HG02642 (cell line): ENCODE results near the gene TPPP.
"Not testable (repeated sequence)": the region's sequence is repeated elsewhere in the genome, so short reads cannot be mapped to it uniquely, and the experiment has no call there.

Experiments
- ATAC-seq: cut with Tn5 transposase; IDR thresholded peaks from one replicate; pipeline ENCODE4 v1.9.1; 2021; ENCODE audit warnings: mild to moderate bottlenecking; ENCODE audit not compliant: unreplicated experiment, poor library complexity

TPPP gene

GRCh38 chr5:693271-694041, at the start of gene TPPP:
TSS of gene TPPP (minus strand) at chr5:693352. CDS start at chr5:678060, 15,292 bp downstream.
- ATAC-seq = peak; percentile 80

GRCh38 chr5:742276-742675, 49.1 kb upstream of the TPPP start:
- not testable (repeated sequence) for ATAC-seq

DNA sequence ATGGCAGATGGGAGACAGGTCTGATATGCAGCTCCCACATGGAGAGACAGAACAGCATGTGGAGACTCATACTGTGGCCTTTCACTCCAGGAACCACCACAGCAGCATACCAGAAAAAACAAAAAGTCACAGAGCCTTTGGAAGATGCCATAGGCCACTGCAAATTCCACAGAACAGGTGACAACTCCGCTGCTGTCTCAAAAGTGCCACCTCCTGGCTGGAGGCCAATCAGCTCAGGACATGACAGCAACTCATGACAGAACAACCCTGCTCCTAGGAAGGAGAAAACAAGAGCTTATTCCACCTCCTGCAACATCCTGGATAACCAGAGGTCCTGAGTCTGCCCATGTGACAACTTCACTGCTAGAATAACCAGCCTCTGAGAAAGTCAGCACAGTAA, 41.0 kb upstream of the TPPP start:
- not testable (repeated sequence) for ATAC-seq

DNA sequence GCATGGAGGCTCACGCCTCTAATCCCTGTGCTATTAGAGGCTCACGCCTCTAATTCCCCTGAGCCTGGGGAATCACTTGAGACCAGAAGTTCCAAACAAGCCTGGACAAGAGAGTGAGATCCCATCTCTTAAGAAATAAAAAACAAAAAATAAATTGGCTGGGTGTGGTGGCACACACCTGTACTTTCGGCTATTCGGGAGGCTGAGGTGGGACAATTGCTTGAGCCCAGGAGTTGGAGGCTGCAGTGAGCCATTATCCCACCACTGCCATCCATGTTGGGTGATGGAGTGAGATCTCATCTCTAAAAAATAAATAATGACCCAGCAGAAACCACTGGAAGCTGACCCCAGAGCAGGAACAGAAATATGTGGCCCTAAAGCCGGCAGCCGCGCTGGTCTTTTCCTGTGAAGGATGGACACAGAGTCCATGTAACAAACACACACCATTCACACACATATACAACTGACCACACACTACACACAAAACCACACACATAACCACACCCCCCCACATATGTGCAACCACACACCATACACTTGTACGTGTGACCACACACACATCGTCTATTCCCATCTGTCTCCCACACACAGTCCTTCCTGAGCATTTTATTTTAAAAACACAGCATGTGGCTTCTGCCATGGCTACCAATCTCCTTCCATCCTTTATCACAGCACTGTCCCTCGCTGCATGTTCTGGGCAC, 39.8 kb upstream of the TPPP start:
- not testable (repeated sequence) for ATAC-seq

- not testable (repeated sequence) for ATAC-seq
These were observed 36.1 kb upstream of the TPPP start for GRCh38 chr5:729225-729624.

DNA sequence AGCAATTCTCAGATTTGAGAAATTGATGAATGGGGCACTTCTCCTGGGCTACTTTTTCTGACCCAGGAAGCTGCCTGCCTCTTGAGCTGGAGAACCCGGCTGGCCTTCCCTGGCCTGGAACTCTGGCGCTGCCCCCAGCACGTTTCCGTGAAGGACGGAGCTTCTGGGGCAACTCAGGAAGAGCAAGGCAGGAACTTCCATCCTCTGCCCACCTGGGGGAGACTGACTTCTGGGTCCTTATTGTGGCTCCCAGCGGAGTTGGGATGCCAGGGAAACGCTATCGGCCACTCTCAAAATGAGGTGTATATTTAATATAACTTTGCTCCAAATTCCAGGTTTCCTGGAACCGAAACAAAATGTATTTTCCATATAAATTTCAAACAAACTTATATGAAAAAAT, 33.9 kb upstream of the TPPP start:
- not testable (repeated sequence) for ATAC-seq

GRCh38 chr5:723865-724264, 30.7 kb upstream of the TPPP start:
- not testable (repeated sequence) for ATAC-seq

- ATAC-seq = not testable (repeated sequence)
These were observed 30.2 kb upstream of the TPPP start for GRCh38 chr5:723309-723708.

DNA sequence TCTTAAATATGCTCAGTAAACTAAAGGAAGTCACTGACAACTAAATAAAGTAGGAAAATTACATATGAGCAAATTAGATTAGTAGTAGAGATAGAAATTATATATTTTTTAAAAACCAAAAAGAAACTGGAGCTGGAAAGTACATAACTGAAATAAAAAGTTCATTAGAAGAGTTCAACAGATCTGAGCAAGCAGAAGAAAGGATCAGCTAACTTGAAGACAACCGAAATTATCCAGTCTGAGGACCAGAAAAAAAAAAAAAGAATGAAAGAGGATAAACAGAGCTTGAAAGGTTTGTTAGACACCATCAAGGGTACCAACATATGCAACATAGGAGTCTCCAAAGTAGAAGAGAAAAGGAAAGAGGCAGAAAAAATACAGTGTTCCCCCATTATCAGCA, 26.2 kb upstream of the TPPP start:
- ATAC-seq = not testable (repeated sequence)

GRCh38 chr5:717143-717542, 24.0 kb upstream of the TPPP start:
- no peak for ATAC-seq

DNA sequence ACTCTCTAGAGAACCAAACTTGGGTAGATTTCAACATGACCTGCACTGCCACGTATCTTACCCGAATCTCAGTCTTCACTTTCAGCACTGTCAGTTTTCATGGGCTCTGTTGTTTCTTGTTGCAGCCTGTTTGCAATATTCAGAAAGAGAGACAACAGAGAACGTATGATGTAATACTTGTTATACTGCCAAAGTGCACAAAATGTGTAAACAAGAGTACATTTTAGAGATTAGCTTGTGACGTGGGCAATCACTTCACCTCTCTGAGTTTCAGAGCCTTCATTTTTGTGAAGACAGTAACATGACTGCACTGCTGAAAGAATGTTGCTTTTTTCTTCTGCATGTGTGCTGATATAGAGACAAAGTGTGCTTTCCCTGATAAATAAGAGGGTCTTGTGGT, 23.6 kb upstream of the TPPP start:
- ATAC-seq = not testable (repeated sequence)

- ATAC-seq = not testable (repeated sequence)
These were observed 22.5 kb upstream of the TPPP start for GRCh38 chr5:715636-716035.

- not testable (repeated sequence) for ATAC-seq
These were observed 21.3 kb upstream of the TPPP start for GRCh38 chr5:714215-715118.

DNA sequence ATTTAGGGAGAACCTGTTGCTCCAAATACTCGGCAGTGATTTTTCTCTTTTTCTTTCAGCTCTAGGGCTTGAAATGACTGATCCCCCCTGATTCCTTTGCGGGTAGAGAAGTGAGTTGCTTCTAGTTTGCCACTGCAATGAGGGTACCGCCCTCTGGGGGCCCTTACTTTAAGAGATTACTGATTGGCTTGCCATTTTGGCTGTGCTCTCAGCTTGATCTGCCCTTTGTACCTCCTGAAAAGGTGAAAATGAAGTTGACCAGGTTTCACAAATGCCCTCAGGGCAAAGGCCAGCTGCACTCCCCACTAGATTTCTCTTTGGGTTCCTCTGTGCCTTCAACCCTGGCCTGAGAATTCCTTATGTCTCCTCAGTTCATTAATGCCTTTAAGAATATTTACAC, 20.5 kb upstream of the TPPP start:
- ATAC-seq = not testable (repeated sequence)

GRCh38 chr5:708848-709517, 15.8 kb upstream of the TPPP start:
- not testable (repeated sequence) for ATAC-seq

- not testable (repeated sequence) for ATAC-seq
These were observed 15.2 kb upstream of the TPPP start for GRCh38 chr5:708374-708773.

DNA sequence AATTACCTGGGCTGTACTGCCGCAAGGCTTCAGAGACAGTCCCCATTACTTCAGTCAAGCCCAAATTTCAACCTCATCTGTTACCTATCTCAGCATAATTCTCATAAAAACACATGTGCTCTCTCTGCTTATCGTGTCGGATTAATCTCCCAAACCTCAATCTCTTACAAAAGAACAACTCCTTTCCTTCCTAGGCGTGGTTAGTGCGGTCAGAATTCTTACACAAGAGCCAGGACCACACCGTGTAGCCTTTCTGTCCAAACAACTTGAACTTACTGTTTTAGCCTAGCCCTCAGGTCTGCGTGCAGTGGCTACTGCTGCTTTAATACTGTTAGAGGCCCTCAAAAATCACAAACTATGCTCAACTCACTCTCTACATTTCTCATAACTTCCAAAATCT, 13.0 kb upstream of the TPPP start:
- not testable (repeated sequence) for ATAC-seq

DNA sequence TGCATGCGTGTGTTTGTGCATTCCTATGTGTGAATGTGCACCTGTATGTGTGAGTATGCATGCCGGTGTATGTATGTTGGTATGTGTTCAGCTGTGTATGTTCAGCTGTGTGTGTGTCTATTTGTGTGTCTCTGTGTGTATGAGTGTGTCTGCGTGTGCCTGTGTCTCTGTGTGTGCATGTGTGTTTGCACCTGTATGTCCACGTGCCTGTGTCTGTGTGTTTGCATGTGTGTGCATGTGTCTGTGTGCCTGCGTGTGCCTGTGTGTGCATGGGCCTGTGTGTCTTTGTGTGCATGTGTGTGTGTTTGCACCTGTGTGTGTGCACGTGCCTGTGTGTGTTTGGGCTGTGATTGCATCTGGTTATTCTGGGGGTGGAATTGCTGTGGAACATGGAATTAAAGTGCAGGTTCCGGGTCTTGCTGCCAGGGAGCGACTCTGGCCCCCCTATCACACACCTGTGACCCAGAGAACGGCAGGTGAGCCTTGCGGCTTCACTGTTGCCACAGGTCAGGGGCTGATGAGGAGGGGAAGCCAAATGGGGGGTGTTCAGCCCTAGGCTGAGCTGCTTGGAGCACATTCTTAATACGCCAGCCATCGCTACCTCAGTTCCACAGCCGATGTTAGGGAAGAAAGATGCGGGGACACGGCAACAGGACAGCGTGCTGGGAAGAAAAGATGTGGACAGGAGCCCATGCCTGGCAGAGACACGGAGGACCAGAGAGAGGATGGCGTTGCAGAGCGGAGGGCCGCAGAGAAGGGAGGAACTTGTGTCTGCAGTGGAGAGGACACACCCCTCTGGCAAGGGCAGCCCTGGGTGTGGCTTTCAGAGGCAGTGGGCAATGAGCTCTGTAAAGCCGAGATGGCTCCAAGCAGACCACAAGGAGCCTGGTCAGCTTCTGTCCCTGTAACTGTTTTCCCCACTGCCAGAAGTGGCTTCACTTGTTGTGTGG, 3.9 kb upstream of the TPPP start:
- not testable (repeated sequence) for ATAC-seq

- not testable (repeated sequence) for ATAC-seq
These were observed 3.0 kb upstream of the TPPP start for GRCh38 chr5:696191-696590.
